Vagina (tissue), 2 donors: ENCODE measurements around the gene ATP5PD. TPM values are rescaled to one million over a fixed set of nuclear protein-coding genes. Genes with fewer than 3 reads are reported as not detected.

Experiments used
- DNase-seq, 2 donors: peaks; one replicate each; pipeline ENCODE4 v3.0.0-alpha.2; 2017; ENCODE audit errors: extremely low spot score in 2 of 2
- H3K27ac ChIP-seq: fragments of 200-600 bp; sonication (generic); one replicate; pipeline ENCODE4 v1.5.1; 2019
- H3K27me3 ChIP-seq: fragments of 200-600 bp; sonication (generic); one replicate; pipeline ENCODE4 v1.5.1; 2019
- H3K36me3 ChIP-seq, 2 donors: fragments of 200-600 bp; sonication (generic); one replicate each; pipeline ENCODE4 v1.5.1; 2017 to 2019
- H3K4me1 ChIP-seq: fragments of 200-600 bp; sonication (generic); one replicate; pipeline ENCODE4 v1.5.1; 2019
- H3K4me3 ChIP-seq, 2 donors: fragments of 200-600 bp; sonication (generic); 1 replicate in 1 of 2; 2 replicates in 1 of 2; pipeline ENCODE4 v1.5.1; 2016 to 2019
- H3K9me3 ChIP-seq: fragments of 200-600 bp; sonication (generic); one replicate; pipeline ENCODE4 v1.5.1; 2019
- POLR2A ChIP-seq, 2 donors: fragments of 450-650 bp; IDR thresholded peaks; one replicate each; pipeline ENCODE4 v1.6.1; 2017; ENCODE audit warnings: antibody characterized with exemption in 2 of 2, mild to moderate bottlenecking in 2 of 2, moderate library complexity in 2 of 2
- POLR2AphosphoS5 ChIP-seq, 2 donors: sonication (generic); formaldehyde crosslinking; IDR thresholded peaks; one replicate each; pipeline ENCODE4 v1.9.0; 2017; ENCODE audit warnings: antibody characterized with exemption in 2 of 2, mild to moderate bottlenecking in 2 of 2, low read depth in 1 of 2; ENCODE audit not compliant: insufficient read depth in 1 of 2
- intact Hi-C: fragments of 100-400 bp; cut with DNase I; formaldehyde crosslinking; loops from one replicate; pipeline ENCODE4 v1.15.1; 2023
- small RNA-seq: library from RNA; depleted of rRNA; stranded (forward); fragments of <200 nt; gene quantifications from one replicate; pipeline ENCODE3, GENCODE V24; 2016
- total RNA-seq: library from RNA; depleted of rRNA; stranded (reverse); fragments of >200 nt; gene quantifications from one replicate; pipeline ENCODE4 v1.2.3, GENCODE V29; 2016
- TF ChIP-seq, protein P1 (sequence below), 3 experiments: fragments of 450-650 bp in 2 of 3; fragments of 200-600 bp in 1 of 3; sonication (generic) in 1 of 3; IDR thresholded peaks; one replicate each; pipeline ENCODE4 v1.5.1; 2017 to 2019; ENCODE audit warnings: antibody characterized with exemption in 3 of 3, mild to moderate bottlenecking in 2 of 3, moderate library complexity in 2 of 3

ATP5PD gene
- total RNA-seq, 1 donor from 2014 or later, result 149 TPM

DNA sequence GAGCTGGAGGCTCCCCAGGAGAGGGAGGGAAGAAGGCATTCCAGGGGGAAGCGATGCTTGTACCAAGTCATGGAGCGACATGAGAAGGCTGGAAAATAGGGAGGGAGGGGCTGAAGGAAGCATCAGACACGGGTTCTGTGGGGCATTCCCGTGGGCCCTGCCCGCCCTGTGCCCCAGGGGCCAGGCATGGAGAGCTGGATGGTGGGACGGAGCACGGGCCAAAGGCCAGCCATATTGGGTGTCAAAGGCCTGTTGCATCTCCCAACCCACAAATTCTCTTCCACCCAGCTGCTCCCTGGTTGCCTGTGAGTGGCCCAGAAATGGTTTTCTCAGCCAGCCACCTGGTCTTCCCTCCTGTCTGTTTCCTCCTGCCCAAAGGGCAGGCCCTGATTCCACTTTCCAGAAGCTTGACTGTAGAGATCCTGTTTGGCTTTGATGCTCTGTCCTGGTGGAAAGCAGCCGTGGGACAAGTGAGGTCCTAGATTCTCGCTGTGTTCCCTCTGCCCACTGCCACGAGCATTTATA, 56.1 kb downstream of the ATP5PD start:
- Histone ChIP-seq H3K27ac (no peak overlapping the region), H3K27me3 (no peaks in the 10 kb centered on the region), H3K4me1 (peaks cover 54% of the 10 kb centered on the region), H3K36me3 (no peaks in the 10 kb centered on the region), H3K4me3 (no peak overlapping the region), H3K9me3 (no peaks in the 10 kb centered on the region)
- intact Hi-C loops, result no loop called here
- no peak for DNase-seq
- TF ChIP-seq, protein P1, sequence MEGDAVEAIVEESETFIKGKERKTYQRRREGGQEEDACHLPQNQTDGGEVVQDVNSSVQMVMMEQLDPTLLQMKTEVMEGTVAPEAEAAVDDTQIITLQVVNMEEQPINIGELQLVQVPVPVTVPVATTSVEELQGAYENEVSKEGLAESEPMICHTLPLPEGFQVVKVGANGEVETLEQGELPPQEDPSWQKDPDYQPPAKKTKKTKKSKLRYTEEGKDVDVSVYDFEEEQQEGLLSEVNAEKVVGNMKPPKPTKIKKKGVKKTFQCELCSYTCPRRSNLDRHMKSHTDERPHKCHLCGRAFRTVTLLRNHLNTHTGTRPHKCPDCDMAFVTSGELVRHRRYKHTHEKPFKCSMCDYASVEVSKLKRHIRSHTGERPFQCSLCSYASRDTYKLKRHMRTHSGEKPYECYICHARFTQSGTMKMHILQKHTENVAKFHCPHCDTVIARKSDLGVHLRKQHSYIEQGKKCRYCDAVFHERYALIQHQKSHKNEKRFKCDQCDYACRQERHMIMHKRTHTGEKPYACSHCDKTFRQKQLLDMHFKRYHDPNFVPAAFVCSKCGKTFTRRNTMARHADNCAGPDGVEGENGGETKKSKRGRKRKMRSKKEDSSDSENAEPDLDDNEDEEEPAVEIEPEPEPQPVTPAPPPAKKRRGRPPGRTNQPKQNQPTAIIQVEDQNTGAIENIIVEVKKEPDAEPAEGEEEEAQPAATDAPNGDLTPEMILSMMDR (IDR thresholded peaks at IDR 0.05), result no peak
- TF ChIP-seq POLR2A (IDR thresholded peaks at IDR 0.05) (no peak), POLR2AphosphoS5 (IDR thresholded peaks at IDR 0.05; ENCODE audit: insufficient read depth in 1 of 2, low read depth in 1 of 2) (no peak)

Small RNA genes within 50 kb of the gene (small RNA-seq; reads per million reads assigned to genes)
- not detected for gene AC111186.1
- not detected for gene RF00019
- gene RN7SL573P, result not detected
- gene RNU6-362P, result not detected

Other genes starting within 250 kb of the ATP5PD start
- gene GRIN2C, start 187.1 kb downstream of the ATP5PD start, total RNA-seq, result not detected
- gene FDXR, start 174.0 kb downstream of the ATP5PD start, total RNA-seq, result 16.0 TPM
- gene FADS6, start 153.3 kb downstream of the ATP5PD start, total RNA-seq, result 1.5 TPM
- gene USH1G, start 123.7 kb downstream of the ATP5PD start, total RNA-seq, result 0.49 TPM
- not detected for gene OTOP2, start 122.7 kb downstream of the ATP5PD start, total RNA-seq
- gene OTOP3, start 111.1 kb downstream of the ATP5PD start, total RNA-seq, result 0.74 TPM
- gene HID1, start 74.2 kb downstream of the ATP5PD start, total RNA-seq, result 13.0 TPM
- 13.5 TPM for gene CDR2L, start 59.3 kb downstream of the ATP5PD start, total RNA-seq
- gene MRPL58, start 34.3 kb downstream of the ATP5PD start, total RNA-seq, result 33.6 TPM
- gene KCTD2, start 256 bp upstream of the ATP5PD start, total RNA-seq, result 17.2 TPM
- gene SLC16A5, start 41.0 kb upstream of the ATP5PD start, total RNA-seq, result 26.8 TPM
- gene ARMC7, start 63.0 kb upstream of the ATP5PD start, total RNA-seq, result 12.8 TPM
- 98.5 TPM for gene NT5C, start 84.8 kb upstream of the ATP5PD start, total RNA-seq
- 48.1 TPM for gene JPT1, start 107.5 kb upstream of the ATP5PD start, total RNA-seq
- 63.6 TPM for gene SUMO2, start 136.0 kb upstream of the ATP5PD start, total RNA-seq
- gene NUP85, start 158.7 kb upstream of the ATP5PD start, total RNA-seq, result 33.9 TPM
- 36.8 TPM for gene GGA3, start 214.6 kb upstream of the ATP5PD start, total RNA-seq
- gene MRPS7, start 214.9 kb upstream of the ATP5PD start, total RNA-seq, result 40.3 TPM
- 26.3 TPM for gene MIF4GD, start 224.3 kb upstream of the ATP5PD start, total RNA-seq
- 16.7 TPM for gene SLC25A19, start 242.5 kb upstream of the ATP5PD start, total RNA-seq